Activated CD4-positive, CD25-positive, alpha-beta regulatory T cell treated with anti-CD3 and anti-CD28 coated beads, Interleukin-2, amount 50 U/mL, for 24 hours (primary cell): ENCODE data around the gene COP1.
"Not testable (repeated sequence)": the region's sequence is repeated elsewhere in the genome, so short reads cannot be mapped to it uniquely, and the experiment has no call there.

Experiments
- ATAC-seq, 2 donors: fragments of 150-1000 bp; cut with Tn5 transposase; one replicate each; pipeline ENCODE4 v1.10.0; 2021; ENCODE audit warnings: mild to moderate bottlenecking in 1 of 2, moderate library complexity in 1 of 2

COP1 gene

DNA sequence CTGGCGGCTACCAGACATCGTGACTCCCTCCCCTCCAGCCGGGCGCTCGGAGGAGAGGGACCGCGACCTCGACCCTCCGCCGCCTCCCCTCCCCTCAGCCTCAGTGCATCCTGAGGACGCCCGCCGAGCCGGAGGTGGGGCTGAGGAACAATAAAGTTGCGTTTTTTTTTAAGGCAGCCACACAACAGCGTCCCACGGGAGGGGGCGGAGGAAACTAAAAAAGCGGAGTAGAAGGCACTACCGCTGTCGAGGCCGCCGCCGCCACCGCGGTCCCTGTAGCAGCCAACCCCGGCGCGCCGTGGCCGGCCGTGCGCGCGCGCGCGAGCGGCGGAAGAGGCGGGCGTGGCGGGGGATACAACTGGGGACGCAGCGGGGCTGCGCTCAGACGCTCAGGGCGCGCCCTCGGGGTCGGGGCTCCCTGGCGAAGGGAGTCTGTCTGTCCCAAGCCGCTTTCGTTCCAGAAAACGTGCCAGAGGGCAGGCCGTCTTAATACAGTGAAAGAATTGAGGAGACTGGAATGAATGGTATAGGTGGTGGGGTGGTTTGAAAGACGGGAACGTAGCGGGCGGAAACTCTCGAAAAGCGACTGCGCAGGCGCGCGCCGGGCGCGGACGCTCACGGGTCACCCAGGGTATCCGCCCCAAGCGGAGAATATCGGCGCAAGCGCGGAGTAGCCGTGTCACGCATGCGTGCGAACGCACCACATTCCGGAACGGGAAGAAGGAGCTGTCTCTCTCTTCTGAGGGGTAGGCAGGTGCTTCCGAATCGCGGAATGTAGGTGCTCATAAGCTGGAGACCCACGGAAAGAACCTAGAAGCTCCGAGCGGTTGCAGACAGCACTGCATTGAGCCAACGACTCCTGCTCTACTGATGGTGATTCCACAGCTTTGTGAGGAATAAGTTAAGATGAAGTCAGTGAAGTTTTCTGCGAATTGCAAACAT, at the start of gene COP1:
COP1 (minus strand) TSS at position 326 of the 942 bp plus-strand sequence; CDS start at position 18, 308 bp downstream.
- ATAC-seq = peak; percentile 86 to 90

DNA sequence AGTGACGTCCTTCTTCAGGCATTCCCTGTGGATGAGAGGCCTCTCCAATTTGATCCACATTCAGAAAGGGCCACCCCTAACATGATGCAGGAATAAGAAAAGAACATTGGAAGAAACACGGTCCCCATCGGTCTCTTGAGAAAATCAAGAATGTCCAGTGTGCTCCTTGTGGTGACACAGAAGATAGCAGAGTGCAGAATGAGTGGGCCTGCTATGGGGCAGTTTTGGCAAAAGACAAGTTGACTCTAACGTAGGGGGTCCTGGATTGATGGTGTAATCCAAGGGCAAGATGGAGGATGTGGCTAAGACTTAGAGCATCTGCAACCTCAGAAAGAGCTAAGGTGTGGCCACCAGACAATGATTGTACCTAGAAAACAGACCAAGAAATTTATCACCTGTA, 45.1 kb upstream of the COP1 start:
- no peak for ATAC-seq

DNA sequence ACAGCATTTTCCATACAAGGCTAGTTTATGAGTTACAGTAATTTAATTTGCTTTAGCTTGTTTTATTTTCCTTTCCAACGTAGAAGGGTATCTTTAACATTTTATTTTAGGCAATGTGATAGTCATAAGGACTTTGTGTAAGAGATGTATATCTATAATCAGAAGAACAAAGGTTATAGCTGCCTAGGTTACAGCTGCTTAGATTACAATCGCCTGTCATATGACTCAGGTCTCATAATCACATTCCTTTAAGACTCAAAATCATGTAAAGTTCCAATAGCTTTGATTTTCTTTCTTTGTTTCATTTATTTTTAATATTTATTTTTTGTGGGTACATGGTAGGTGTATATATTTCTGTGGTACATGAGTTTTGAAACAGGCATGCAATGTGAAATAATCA, 37.8 kb upstream of the COP1 start:
- no peak for ATAC-seq

DNA sequence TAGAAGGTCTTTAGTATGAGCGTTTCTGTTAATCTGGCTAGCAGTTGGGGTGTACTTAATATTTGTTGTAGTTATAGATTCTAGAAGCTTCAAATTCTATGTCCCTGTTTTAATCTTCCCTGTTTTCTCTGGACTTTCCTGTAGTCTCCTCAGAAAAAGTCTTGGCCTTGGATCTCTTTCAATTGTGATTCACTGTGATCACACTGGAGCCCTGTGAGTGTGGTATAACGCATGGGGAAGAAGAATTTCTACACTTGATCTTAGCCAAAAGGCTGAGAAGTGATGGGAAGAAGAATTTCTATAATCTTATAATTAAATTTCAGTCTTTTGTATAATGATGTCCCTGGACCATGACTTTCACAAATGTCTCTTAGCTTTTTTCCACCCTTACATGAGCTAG, 36.7 kb upstream of the COP1 start:
- ATAC-seq = no peak

DNA sequence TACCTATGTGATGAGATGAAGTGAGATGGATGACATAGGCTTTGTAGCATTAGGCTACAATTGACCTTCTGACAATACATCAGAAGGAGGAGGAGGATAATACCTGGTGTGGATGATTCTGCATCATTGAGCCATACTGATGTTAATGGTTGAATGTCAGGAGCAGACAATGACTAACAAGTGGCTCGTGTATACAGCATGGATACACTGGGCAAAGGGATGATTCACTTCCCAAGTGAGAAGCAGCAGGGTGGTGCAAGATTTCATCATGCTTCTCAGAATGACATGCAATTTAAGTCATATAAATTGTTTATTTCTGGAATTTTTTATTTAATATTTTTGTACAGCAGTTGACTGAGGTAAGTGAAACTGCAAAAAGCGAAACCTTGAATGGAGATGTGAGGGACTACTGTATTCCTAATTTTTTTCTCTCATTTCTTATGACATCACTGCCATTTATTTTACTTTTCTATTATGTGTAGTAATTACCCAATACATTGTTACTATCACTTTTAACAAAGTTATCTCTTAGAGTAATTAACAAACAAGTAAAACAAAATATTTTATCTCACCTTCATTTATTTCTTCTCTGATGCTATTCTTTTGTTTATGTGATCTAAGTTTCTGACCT, 34.4 kb upstream of the COP1 start:
- peak; percentile 64 to 83 for ATAC-seq

DNA sequence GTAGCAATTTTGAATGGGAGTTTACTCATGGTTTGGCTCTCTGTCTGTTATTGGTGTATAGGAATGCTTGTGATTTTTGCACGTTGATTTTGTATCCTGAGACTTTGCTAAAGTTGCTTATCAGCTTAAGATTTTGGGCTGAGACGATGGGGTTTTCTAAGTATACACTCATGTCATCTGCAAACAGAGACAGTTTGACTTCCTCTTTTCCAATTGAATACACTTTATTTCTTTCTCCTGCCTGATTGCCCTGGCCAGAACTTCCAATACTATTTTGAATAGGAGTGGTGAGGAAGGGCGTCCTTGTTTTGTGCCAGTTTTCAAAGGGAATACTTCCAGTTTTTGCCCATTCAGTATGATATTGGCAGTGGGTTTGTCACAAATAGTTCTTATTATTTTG, 26.6 kb upstream of the COP1 start:
- not testable (repeated sequence) for ATAC-seq

DNA sequence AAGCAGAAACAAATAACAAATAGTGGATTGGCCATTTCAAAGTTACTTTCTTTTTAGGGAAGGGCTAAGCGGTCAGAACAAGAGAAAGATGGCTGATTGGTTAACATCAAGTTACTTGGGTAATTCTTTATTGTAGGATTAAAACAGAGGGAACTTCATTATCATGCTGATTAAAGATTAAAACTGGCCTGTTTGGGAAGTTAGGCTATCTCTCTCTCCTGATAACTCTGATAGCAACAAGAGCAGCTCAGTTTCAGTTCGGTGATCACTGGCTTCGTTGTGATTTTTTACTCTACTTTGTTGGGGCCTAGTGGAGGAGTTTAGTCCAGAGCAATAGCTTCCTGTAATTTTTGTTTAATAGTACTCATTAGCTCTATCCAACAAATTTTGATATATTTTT, 20.5 kb upstream of the COP1 start:
- ATAC-seq = no peak

DNA sequence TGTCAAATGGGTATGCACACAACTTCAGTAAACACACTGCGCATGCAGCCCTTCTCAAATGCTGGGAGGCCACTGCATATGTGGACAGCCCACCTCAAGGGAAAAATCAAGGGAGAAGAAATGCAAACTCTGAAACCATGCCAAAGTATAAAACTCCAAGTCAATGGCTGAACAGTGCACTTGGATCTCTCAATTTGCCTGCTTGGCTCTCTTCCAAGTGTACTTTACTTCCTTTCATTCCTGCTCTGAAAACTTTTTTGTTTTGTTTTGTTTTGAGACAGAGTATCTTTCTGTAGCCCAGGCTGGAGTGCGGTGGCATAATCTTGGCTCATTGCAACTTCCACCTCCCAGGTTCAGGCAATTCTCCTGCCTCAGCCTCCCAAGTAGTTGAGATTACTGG, 18.8 kb upstream of the COP1 start:
- ATAC-seq = no peak

DNA sequence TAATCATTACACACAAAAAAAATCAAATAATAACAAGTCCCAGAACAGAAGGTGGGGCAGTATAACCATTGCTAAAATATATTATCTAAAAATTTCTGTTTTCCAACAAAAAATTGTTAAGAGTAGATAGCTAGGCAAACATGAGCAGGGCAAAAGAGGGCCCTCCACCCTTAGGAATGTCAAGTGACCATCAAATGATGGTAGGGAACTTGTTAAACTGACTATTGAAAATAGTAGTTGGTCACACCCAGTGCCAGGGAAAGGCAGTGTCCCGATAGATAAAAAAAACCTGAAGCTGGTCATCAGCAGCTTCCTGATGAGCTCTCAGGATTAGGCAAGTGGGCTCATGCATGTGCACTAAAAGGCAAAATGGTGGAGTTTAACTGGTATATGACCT, 18.4 kb upstream of the COP1 start:
- no peak for ATAC-seq

DNA sequence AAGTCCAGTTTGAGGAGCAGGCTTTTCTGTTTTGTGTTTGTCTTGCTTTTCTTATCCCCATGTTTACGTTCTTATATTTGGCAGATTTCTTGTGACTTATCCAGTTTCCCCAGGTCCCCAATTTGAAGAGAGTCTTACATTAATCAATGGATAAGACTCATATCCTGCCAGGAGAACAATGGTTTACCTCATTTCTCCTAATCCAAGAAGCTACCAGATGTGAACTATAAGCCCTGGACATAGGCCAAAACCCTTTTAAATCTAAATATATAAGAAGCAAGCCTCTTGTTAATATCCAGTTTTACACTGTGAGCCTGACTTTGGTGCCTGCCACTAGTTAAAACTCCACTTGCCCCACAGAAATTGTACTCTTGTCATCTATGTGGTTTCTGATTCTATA, 15.1 kb upstream of the COP1 start:
- no peak for ATAC-seq

DNA sequence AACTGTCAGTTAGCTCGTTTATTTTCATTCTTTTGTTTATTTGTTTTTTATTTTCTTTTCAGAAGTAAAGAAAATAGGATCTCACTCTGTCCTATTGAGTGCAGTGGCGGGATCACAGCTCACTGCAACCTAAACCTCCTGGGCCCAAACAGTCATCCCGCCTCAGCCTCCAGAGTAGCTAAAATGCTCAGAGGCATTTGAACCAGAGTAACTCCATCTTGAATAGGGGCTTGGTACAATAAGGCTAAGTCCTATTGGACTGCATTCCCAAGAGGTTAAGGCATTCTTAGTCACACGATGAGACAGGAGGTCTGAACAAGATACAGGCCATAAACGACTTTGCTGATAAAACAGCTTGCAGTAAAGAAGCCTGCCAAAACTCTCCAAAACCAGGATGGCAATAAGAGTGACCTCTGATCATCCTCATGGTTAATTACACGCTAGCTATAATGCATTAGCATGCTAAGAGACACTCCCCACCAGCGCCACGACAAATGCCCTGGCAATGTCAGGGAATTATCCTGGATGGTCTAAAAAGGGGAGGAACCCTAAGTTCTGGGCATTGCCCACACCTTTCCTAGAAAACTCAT, 13.1 kb upstream of the COP1 start:
- ATAC-seq = no peak

DNA sequence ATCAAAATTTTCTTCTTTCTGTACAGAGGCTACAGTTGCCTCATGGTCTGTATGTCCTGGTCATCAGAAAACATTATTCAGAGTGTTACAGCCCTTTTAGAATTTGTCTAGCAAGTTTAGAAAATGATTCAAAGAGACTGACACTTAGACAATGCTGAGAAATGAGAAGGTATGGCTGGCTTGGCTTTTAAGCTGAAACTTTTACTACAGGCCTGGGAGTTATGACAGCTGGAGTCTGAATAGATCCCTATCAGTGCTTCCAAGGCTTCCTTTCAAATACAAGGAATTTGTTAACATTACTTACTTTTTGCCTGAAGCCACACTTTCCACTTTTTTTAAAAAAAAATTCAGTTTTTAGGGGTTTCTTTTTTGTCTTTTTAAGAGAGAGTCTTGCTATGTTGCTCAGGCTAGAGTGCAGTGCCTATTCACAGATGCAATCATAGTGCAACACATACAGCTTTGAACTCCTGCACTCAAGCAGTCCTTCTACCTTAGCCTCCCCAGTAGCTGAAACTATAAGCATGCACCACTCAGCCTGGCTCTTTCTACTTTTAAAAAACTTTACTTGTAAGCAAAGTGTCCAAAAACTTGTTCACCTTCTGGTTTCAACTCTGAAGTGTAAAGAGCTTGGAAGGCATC, 10.5 kb upstream of the COP1 start:
- ATAC-seq = no peak

DNA sequence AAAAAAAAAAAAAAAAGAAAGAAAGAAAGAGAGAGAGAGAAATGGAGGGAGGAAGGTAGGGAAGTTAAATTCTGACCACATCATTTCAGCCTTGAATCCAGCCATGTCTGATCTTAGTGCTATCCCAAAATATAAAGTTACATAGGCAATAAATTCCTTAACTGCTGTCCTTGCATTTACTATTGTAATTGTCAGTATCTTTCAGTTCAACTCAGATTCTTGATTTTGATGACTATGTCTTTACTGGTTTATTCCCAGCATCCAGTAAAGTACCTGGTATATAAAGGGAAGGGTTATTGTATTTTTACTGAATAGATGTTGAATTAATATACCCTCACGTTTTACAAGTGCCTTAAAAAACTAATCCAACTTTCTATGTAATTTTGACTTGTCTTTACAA, 8.9 kb upstream of the COP1 start:
- ATAC-seq = no peak

DNA sequence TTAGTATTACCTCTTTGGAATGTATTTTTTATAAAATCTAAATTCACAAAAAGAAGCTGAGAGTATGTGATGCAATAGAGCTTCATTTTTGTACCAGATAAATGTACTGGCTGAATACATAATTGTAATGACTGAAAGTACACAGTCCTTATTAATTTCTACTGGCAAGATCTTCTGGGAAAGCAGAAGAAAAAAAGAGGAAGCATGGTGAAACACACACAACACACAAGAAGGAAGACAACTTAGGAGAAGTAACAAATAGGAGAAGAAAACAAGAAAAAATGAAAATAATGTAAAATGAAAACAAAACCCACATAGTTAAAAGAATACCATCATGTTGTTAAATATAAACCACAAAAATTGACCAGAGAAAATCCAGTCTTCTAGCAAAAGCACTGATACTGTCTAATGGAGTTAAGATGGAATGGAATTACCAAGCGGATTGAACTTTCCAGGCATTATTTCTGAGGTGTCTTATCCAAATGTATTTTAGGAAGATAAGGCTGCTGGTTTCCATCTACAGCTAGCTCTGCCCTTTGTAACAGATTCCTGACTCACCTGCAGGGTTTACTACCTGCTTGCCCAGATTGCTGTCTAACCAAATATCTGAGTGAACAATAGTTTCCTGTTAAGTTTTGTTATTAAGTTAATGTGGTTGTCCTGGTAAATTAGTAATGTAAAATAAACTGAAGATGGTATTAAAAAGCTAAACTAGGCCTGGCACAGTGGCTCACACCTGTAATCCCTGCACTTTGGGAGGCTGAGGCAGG, 4.5 kb upstream of the COP1 start:
- ATAC-seq = no peak

DNA sequence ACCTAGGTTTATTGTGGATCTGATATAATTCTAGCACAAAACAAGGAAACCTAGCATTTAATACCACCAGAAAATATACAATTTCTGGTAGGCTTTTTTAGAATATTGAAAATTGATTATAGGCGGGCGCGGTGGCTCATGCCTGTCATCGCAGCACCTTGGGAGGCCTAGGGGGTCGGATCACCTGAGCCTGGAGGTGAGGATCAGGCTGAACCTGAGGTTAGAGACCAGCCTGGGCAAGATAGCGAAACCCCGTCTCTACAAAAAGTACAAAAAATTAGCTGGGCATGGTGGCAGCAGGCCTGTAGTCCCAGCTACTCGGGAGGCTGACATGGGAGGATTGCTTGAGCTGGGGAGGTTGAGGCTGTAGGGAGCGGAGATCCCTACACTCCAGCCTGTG, 948 bp upstream of the COP1 start:
- no peak for ATAC-seq

DNA sequence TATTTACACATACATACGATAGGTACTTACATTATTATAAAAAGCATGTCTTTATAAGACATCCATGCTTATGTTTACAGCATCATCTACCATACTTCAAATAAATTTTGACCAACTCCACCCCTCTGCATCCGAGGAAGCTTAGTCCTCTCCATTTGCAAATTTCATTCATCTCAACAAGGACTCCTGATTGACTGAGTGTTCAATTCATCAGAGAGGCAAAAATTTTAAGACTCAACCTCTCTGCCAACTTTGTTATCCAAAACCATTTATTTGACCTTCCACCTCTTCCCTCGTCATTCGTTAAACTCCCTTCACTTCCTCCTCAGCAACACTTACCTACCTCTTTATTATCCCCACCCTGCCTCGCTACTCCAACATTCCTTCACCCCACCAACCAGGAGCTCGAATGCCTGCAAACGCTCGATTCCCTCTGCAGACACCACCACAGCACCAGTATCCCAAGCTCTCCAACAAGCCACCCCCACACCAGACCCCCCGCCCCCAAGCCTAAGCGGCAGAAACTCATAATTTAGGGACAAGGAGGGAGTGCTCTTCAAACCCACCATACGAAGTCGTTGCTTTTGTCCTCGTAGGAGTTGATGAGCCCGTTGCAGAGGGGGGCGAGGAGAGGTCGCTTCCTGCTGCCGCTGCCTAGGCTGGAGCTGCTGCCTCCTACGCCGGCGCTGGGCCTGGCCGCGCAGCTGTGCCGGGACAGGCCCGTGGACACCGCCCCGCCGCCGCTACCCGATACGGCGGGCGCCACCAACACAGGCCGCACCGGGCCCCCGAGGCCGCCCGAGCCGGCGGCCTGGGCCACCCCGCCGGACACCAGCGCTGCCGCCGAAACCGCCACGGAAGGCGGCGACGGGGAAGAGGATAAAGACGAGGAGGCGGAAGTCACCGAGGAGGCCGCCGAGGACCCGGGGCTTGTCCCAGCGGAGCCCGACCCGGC, 803 bp downstream of the COP1 start:
- ATAC-seq = peak in 1 of 2 donors; percentile 12

DNA sequence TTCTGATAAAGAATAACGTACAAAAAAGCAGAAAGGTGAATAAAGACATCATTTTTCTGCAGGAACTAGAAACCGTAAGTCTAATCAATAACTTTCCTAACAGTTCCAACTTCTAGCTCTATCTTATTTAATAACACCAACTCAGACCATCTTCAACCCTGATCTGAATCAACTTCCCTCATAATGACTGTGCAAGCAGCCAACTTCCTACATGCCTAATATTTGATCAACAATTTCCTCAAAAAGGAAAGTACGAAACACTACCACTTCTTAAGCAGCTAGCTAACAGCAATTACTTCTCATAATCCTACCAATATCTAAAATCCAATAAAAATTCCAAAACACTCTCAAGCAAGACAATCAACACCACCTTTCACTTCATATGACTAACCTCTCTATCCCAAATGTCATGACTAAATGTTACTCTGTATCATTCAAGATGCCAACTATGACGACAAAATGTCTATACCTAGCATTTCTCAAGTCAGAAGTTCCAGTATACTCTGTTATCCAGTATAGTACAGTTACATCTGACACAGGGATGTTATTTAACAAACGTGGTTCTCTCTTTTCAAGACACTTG, 1.7 kb downstream of the COP1 start:
- ATAC-seq = no peak

DNA sequence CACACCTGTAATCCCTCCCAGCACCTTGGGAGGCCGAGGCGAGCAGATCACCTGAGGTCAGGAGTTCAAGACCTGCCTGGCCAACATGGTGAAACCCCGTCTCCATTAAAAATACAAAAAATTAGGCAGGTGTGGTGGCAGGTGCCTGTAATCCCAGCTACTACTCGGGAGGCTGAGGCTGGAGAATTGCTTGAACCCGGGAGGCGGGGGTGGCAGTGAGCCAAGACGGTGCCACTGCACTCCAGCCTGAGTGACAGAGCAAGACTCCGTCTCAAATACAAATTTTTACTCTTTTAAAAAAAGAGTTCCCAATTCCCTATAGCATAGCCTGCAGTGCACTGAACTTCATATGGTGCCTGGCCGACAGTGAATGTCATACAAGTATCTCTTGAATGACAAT, 2.4 kb downstream of the COP1 start:
- not testable (repeated sequence) for ATAC-seq

DNA sequence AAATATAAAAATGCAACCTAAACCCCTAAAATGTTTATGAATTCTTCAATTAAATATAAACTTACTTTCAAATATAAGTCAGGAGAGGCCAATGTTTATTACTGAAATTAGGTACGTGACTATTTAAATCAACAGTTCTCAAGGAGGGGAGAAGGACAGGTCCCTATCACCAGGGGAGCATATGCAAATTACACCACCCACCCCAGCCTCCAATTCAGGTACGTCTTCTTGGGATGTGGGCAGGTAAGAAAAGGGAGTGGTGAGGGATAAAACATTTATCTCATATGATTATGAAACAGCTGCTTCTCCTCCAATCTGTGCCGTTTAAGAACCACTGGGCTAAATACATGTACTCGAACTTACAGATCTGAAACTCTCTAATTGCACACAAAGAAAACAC, 3.4 kb downstream of the COP1 start:
- no peak for ATAC-seq

DNA sequence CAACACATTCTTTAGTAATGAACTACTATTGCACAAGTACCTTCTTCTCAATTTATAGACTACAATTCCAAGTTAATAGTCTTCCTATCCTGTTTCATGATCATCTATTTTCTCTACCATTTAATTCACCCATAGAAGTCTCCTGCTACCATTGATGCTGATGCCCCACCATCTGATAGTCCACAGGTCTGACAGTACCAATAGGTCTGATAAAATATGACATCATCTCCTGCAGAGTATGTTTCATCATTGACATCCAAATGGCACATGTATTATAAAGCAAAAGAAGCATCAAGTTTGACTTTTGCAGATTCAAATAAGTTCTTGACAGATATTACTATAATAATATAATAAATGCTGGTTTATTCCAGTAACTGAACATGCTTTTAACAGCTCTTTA, 5.5 kb downstream of the COP1 start:
- ATAC-seq = no peak

DNA sequence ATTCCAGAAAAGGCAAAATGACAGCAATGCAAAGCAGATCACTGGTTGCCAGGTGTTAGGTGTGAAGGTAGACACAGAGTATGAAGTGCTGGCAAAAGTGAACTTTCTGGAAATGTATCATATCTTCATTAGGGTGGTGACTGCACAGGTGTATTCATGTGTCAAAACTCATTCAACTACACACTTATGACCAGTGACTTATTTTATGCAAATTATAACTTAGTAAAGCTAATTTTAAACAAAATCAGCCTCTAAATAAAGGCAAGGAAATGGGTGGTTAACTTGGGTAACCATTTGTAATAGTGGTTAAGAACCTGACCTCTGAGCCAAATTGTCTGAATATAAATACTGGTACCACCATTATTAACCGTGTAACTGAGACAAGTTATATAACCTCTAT, 7.4 kb downstream of the COP1 start:
- ATAC-seq = no peak
